Caki2 (cell line): Measurements from ENCODE around the gene RNU1-2. TPM values are rescaled to one million over a fixed set of nuclear protein-coding genes. Genes with fewer than 3 reads are reported as not detected.
"Not testable (repeated sequence)": the region's sequence is repeated elsewhere in the genome, so short reads cannot be mapped to it uniquely, and the experiment has no call there.

Experiments
- DNase-seq: peaks from one replicate; pipeline ENCODE4 v3.0.0-alpha.2; 2015; ENCODE audit warnings: low read depth
- in situ Hi-C: cut with HindIII; loops from 2 replicates; pipeline ENCODE4 v1.10.0; 2016; ENCODE audit warnings: low sequenced_read_pairs, low pct_unique_long_range_greater_than_20kb, mixed read lengths
- total RNA-seq: library from RNA; depleted of rRNA; stranded (reverse); fragments of >200 nt; shearing (Covaris generic); gene quantifications from 2 replicates; pipeline ENCODE4 v1.2.3, GENCODE V29; 2014; ENCODE audit warnings: low replicate concordance; rRNA removed

The RNU1-2 gene
- total RNA-seq, 1 experiment from 2014 or later = not detected

- in situ Hi-C loops, DNase-seq: not testable (repeated sequence)
These were observed 43.8 kb downstream of the RNU1-2 start for GRCh38 chr1:16939386-16940180.

- DNase-seq = no peak
- in situ Hi-C loops = no loop called here
These were observed 48.3 kb downstream of the RNU1-2 start for GRCh38 chr1:16944038-16944437.

GRCh38 chr1:16945512-16945911 lies 49.7 kb downstream of the RNU1-2 start:
- in situ Hi-C loops, DNase-seq: not testable (repeated sequence)

Other genes starting within 250 kb of the RNU1-2 start
- not detected in 2 replicates for gene RNU1-3, start 229.0 kb upstream of the RNU1-2 start, total RNA-seq
- gene RNU1-4, start 155.5 kb upstream of the RNU1-2 start, total RNA-seq = not detected in 2 replicates
- 8.0 and 15.7 TPM in 2 replicates for gene CROCC, start 26.0 kb downstream of the RNU1-2 start, total RNA-seq
- gene MFAP2, start 84.6 kb downstream of the RNU1-2 start, total RNA-seq = not detected in 2 replicates
- gene ATP13A2, start 115.9 kb downstream of the RNU1-2 start, total RNA-seq = 30.2 and 37.7 TPM in 2 replicates
- 152 and 178 TPM in 2 replicates for gene SDHB, start 158.1 kb downstream of the RNU1-2 start, total RNA-seq
- gene PADI2, start 223.5 kb downstream of the RNU1-2 start, total RNA-seq = 0.20 TPM in 1 of 2 replicates, not detected in the other